ENCODE measurements around the gene ADAM15.

The ADAM15 gene

DNA sequence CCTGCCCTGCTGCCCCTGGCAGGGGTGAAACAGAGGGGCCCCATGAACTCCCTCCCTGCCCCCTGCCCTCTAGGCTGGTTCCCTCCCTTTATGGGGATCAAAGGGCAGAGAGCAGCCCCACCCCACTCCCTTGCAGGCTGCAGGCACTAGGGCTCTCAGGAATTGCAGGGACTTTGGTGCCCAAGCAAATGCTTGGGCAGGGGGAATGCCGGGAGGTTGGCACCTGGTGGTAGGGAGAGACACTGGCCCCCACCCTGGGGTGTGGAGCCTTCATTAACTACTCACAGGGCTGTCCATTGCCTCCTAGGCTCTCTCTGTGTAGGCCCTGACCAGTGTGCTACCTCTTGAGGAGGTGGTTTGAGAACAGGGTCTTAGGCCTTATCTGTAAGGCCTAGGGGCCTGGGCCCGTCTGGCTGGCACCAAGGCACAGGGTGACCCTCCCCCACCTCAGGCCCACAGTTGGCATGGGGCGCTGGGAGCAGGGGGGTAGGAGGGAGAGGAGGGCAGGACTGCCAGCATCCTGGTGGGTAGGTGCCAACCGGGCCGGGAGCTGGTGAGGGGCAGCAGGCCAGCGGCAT lies 43.8 kb upstream of the ADAM15 start:
- H2AK5ac ChIP-seq (ENCODE audit: low read length, severe bottlenecking): no peak overlapping the region
- no peak for DNase-seq
- H3K23ac ChIP-seq (ENCODE audit: low read length in 2 of 2): no peak overlapping the region
- H3K27me3 ChIP-seq (ENCODE audit: control insufficient read depth in 1 of 2, insufficient read depth in 1 of 2, low read length in 2 of 2): no peaks in the 10 kb centered on the region
- WGBS: 96% methylated on average over 5 of the region's 6 CpGs
- H3K36me3 ChIP-seq (ENCODE audit: control insufficient read depth in 1 of 2, insufficient read depth in 2 of 2, low read depth in 1 of 2, low read length in 2 of 2): peaks cover 8 to 68% of the 10 kb centered on the region in 2 experiments
- H4K8ac ChIP-seq (ENCODE audit: low read length): no peak overlapping the region
- no peak overlapping the region for H2BK15ac ChIP-seq (ENCODE audit: low read depth, poor library complexity, severe bottlenecking)
- H2BK12ac ChIP-seq (ENCODE audit: low read length in 2 of 2): no peak overlapping the region
- no peak overlapping the region for H3K14ac ChIP-seq (ENCODE audit: low read length in 2 of 2)
- no peak overlapping the region for H3K4me2 ChIP-seq (ENCODE audit: low read length, poor library complexity, severe bottlenecking)
- no peak overlapping the region for H2BK5ac ChIP-seq (ENCODE audit: low read depth, low read length, poor library complexity, severe bottlenecking)
- H2AFZ ChIP-seq (ENCODE audit: low read depth, low read length): no peak overlapping the region
- H2BK120ac ChIP-seq (ENCODE audit: low read depth, low read length): no peak overlapping the region
- H3K27ac ChIP-seq (ENCODE audit: low read length, poor library complexity, severe bottlenecking): no peak overlapping the region
- no peak overlapping the region for H3K9ac ChIP-seq (ENCODE audit: low read length)
- H3K18ac ChIP-seq (ENCODE audit: low read depth in 1 of 2, low read length in 2 of 2): no peak overlapping the region
- H4K91ac ChIP-seq (ENCODE audit: low read length): no peak overlapping the region
- H3K79me1 ChIP-seq (replicated peaks; ENCODE audit: low read length, poor library complexity, severe bottlenecking): peaks cover 41% of the 10 kb centered on the region
- peaks cover 37% of the 10 kb centered on the region for H3K4me1 ChIP-seq (ENCODE audit: control insufficient read depth, insufficient read depth, low read depth, low read length)
- H3K9me3 ChIP-seq (ENCODE audit: control insufficient read depth, low read length): no peaks in the 10 kb centered on the region
- no peak overlapping the region for H3K4ac ChIP-seq (ENCODE audit: low read depth in 1 of 2, low read length in 2 of 2)
- no peak overlapping the region for H3K4me3 ChIP-seq (ENCODE audit: insufficient read depth in 1 of 2, low read depth in 1 of 2, low read length in 2 of 2)

DNA sequence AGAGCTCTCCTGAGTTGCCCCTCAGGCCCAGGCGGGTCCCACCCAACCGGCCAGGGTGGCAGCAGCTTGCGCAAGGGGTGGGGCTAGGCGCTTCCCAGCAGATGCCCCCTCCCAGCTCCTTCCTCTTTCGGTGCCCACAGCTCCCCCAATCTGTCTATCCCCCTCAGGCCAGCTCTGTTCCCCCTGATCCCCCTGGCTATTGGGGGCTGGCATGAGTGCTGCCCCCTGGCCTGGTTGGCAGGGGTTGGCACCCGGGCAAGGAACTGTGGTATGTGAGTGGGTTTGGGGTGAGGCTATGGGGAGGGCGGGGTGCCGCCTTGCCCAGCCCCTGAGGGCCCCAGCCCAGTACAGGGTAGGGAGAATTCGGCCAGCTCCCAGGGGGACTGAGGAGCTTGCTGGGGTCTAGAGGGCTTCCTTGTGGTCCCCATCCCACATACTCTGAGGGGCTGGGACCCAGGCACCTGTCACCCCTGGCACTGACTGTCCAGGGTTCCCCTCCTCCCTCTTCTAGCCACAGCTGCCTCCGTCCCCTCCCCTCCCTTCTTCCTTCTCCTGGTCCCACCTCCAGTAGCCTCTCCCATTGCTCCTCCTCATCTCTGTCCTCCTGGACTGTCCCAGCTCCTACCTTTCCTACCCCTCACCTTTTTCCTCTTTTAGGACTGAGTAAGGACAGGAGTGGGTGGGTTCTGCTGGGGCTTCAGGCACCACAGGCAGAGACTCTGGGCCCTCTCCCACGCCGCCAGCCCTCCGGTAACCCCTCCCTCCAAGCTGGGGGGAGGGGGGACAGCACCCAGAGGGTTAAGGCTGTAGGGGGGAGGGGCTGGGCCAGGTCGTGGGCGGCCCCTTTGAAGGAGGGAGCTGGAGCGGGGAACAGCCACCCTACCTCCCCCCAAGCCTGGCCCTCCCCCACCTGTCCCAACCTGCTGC lies 42.8 kb upstream of the ADAM15 start:
- Histone ChIP-seq H3K9me3 (ENCODE audit: control insufficient read depth, low read length) (no peaks in the 10 kb centered on the region), H3K36me3 (ENCODE audit: control insufficient read depth in 1 of 2, insufficient read depth in 2 of 2, low read depth in 1 of 2, low read length in 2 of 2) (peaks cover 8 to 73% of the 10 kb centered on the region in 2 experiments), H3K9ac (ENCODE audit: low read length) (no peak overlapping the region), H2AK5ac (ENCODE audit: low read length, severe bottlenecking) (no peak overlapping the region), H2BK12ac (ENCODE audit: low read length in 2 of 2) (no peak overlapping the region), H3K4me1 (ENCODE audit: control insufficient read depth, insufficient read depth, low read depth, low read length) (peaks cover 38% of the 10 kb centered on the region), H2BK120ac (ENCODE audit: low read depth, low read length) (no peak overlapping the region), H3K4me3 (ENCODE audit: insufficient read depth in 1 of 2, low read depth in 1 of 2, low read length in 2 of 2) (no peak overlapping the region), H3K27ac (ENCODE audit: low read length, poor library complexity, severe bottlenecking) (no peak overlapping the region), H3K79me1 (replicated peaks; ENCODE audit: low read length, poor library complexity, severe bottlenecking) (peaks cover 43% of the 10 kb centered on the region), H3K23ac (ENCODE audit: low read length in 2 of 2) (no peak overlapping the region), H4K8ac (ENCODE audit: low read length) (no peak overlapping the region), H3K18ac (ENCODE audit: low read depth in 1 of 2, low read length in 2 of 2) (no peak overlapping the region), H3K4ac (ENCODE audit: low read depth in 1 of 2, low read length in 2 of 2) (no peak overlapping the region), H2AFZ (ENCODE audit: low read depth, low read length) (no peak overlapping the region), H3K4me2 (ENCODE audit: low read length, poor library complexity, severe bottlenecking) (no peak overlapping the region), H3K14ac (ENCODE audit: low read length in 2 of 2) (no peak overlapping the region), H4K91ac (ENCODE audit: low read length) (no peak overlapping the region), H2BK15ac (ENCODE audit: low read depth, poor library complexity, severe bottlenecking) (no peak overlapping the region), H2BK5ac (ENCODE audit: low read depth, low read length, poor library complexity, severe bottlenecking) (no peak overlapping the region), H3K27me3 (ENCODE audit: control insufficient read depth in 1 of 2, insufficient read depth in 1 of 2, low read length in 2 of 2) (no peaks in the 10 kb centered on the region)
- DNase-seq: no peak
- 92% methylated on average over 12 of the region's 16 CpGs for WGBS

DNA sequence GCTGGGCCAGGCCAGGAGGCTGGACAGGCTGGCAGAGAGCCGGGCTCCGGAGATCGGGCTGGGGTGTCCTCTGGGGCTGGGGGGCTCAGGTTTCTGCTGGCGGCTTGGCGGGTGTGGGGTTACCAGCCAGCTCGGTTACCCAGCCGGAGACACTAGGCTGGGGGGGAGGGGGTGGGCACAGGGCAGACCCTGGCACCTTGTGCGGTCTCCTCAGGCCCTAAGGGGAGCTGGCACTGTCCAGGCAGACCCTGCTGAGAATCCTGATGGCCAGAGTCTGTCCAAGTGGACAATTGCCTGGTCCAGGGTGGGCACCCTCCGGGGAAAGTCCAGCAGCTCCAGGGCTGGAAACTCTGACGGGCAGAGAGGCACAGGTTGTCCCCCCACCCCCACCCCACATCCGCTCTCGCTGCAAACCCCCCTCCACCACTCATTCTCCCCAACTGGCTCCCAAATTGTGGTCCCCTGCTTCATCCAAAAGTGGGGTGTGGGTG lies 41.9 kb upstream of the ADAM15 start:
- H3K4me3 ChIP-seq (ENCODE audit: insufficient read depth in 1 of 2, low read depth in 1 of 2, low read length in 2 of 2): no peak overlapping the region
- H3K18ac ChIP-seq (ENCODE audit: low read depth in 1 of 2, low read length in 2 of 2): no peak overlapping the region
- H2BK12ac ChIP-seq (ENCODE audit: low read length in 2 of 2): no peak overlapping the region
- H3K27me3 ChIP-seq (ENCODE audit: control insufficient read depth in 1 of 2, insufficient read depth in 1 of 2, low read length in 2 of 2): no peaks in the 10 kb centered on the region
- no peak overlapping the region for H2BK15ac ChIP-seq (ENCODE audit: low read depth, poor library complexity, severe bottlenecking)
- H2BK5ac ChIP-seq (ENCODE audit: low read depth, low read length, poor library complexity, severe bottlenecking): no peak overlapping the region
- 94% methylated on average over 12 of the region's 12 CpGs for WGBS
- H3K79me1 ChIP-seq (replicated peaks; ENCODE audit: low read length, poor library complexity, severe bottlenecking): peaks cover 44% of the 10 kb centered on the region
- no peak overlapping the region for H3K23ac ChIP-seq (ENCODE audit: low read length in 2 of 2)
- H3K9ac ChIP-seq (ENCODE audit: low read length): no peak overlapping the region
- H3K4ac ChIP-seq (ENCODE audit: low read depth in 1 of 2, low read length in 2 of 2): no peak overlapping the region
- H2AFZ ChIP-seq (ENCODE audit: low read depth, low read length): no peak overlapping the region
- no peak overlapping the region for H2AK5ac ChIP-seq (ENCODE audit: low read length, severe bottlenecking)
- H3K4me1 ChIP-seq (ENCODE audit: control insufficient read depth, insufficient read depth, low read depth, low read length): peaks cover 37% of the 10 kb centered on the region
- H3K4me2 ChIP-seq (ENCODE audit: low read length, poor library complexity, severe bottlenecking): no peak overlapping the region
- peaks cover 13 to 82% of the 10 kb centered on the region in 2 experiments for H3K36me3 ChIP-seq (ENCODE audit: control insufficient read depth in 1 of 2, insufficient read depth in 2 of 2, low read depth in 1 of 2, low read length in 2 of 2)
- H3K14ac ChIP-seq (ENCODE audit: low read length in 2 of 2): no peak overlapping the region
- DNase-seq: no peak
- no peaks in the 10 kb centered on the region for H3K9me3 ChIP-seq (ENCODE audit: control insufficient read depth, low read length)
- H4K8ac ChIP-seq (ENCODE audit: low read length): no peak overlapping the region
- H4K91ac ChIP-seq (ENCODE audit: low read length): no peak overlapping the region
- no peak overlapping the region for H3K27ac ChIP-seq (ENCODE audit: low read length, poor library complexity, severe bottlenecking)
- no peak overlapping the region for H2BK120ac ChIP-seq (ENCODE audit: low read depth, low read length)

DNA sequence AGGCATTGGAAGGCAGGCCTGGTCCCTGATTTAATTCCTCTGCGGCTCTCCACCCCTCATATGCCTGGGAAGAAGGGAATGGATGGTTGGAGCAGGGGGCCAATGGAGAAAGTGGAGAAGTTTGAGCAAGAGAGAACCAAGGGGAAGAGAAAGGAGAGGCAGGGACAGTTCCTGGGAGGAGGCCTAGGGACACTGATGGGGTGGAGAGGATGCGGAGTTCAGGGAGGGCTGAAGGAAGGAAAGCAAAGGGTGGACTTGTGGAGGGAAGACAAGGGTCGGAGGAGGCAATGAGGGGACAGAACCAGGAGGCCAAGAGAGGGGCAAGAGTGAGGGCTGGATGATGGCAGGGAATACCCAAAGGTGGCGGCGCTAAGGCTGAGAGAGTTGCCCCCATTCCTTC lies 41.4 kb upstream of the ADAM15 start:
- H2BK5ac ChIP-seq (ENCODE audit: low read depth, low read length, poor library complexity, severe bottlenecking): no peak overlapping the region
- no peak overlapping the region for H3K14ac ChIP-seq (ENCODE audit: low read length in 2 of 2)
- peaks cover 33% of the 10 kb centered on the region for H3K4me1 ChIP-seq (ENCODE audit: control insufficient read depth, insufficient read depth, low read depth, low read length)
- H3K36me3 ChIP-seq (ENCODE audit: control insufficient read depth in 1 of 2, insufficient read depth in 2 of 2, low read depth in 1 of 2, low read length in 2 of 2): peaks cover 17 to 87% of the 10 kb centered on the region in 2 experiments
- H2AK5ac ChIP-seq (ENCODE audit: low read length, severe bottlenecking): no peak overlapping the region
- no peak overlapping the region for H4K8ac ChIP-seq (ENCODE audit: low read length)
- WGBS: 95% methylated on average over 3 of the region's 5 CpGs
- H3K18ac ChIP-seq (ENCODE audit: low read depth in 1 of 2, low read length in 2 of 2): no peak overlapping the region
- no peak overlapping the region for H2BK15ac ChIP-seq (ENCODE audit: low read depth, poor library complexity, severe bottlenecking)
- peaks cover 44% of the 10 kb centered on the region for H3K79me1 ChIP-seq (replicated peaks; ENCODE audit: low read length, poor library complexity, severe bottlenecking)
- no peak overlapping the region for H3K23ac ChIP-seq (ENCODE audit: low read length in 2 of 2)
- H3K4me2 ChIP-seq (ENCODE audit: low read length, poor library complexity, severe bottlenecking): no peak overlapping the region
- no peak for DNase-seq
- no peaks in the 10 kb centered on the region for H3K9me3 ChIP-seq (ENCODE audit: control insufficient read depth, low read length)
- H2BK120ac ChIP-seq (ENCODE audit: low read depth, low read length): no peak overlapping the region
- no peak overlapping the region for H3K27ac ChIP-seq (ENCODE audit: low read length, poor library complexity, severe bottlenecking)
- H3K4me3 ChIP-seq (ENCODE audit: insufficient read depth in 1 of 2, low read depth in 1 of 2, low read length in 2 of 2): no peak overlapping the region
- no peak overlapping the region for H2AFZ ChIP-seq (ENCODE audit: low read depth, low read length)
- H3K9ac ChIP-seq (ENCODE audit: low read length): no peak overlapping the region
- H3K4ac ChIP-seq (ENCODE audit: low read depth in 1 of 2, low read length in 2 of 2): no peak overlapping the region
- H3K27me3 ChIP-seq (ENCODE audit: control insufficient read depth in 1 of 2, insufficient read depth in 1 of 2, low read length in 2 of 2): no peaks in the 10 kb centered on the region
- H2BK12ac ChIP-seq (ENCODE audit: low read length in 2 of 2): no peak overlapping the region
- no peak overlapping the region for H4K91ac ChIP-seq (ENCODE audit: low read length)
